ENCODE results near the gene JAZF1. TPM values are rescaled to one million over a fixed set of nuclear protein-coding genes. Genes with fewer than 3 reads are reported as not detected.

JAZF1 gene
- total RNA-seq, 1 experiment from 2014 or later = 3.4 TPM

GRCh38 chr7:27901028-27901760 is 279.4 kb downstream of the JAZF1 start:
- Histone ChIP-seq H3K9me3 (ENCODE audit: control insufficient read depth in 1 of 2, insufficient read depth in 1 of 2, low read depth in 1 of 2, low read length in 2 of 2) (no peaks in the 10 kb centered on the region), H3K27ac (ENCODE audit: low read depth, low read length) (no peak overlapping the region), H3K9me2 (ENCODE audit: insufficient read depth) (no peaks in the 10 kb centered on the region), H3K4me1 (ENCODE audit: control insufficient read depth in 1 of 2, insufficient read depth in 2 of 2, low read length in 2 of 2) (no peaks in the 10 kb centered on the region), H3K4me2 (ENCODE audit: low read length) (no peak overlapping the region), H3K79me2 (ENCODE audit: insufficient read depth, low read length) (no peaks in the 10 kb centered on the region), H4K20me1 (ENCODE audit: insufficient read depth) (no peaks in the 10 kb centered on the region), H2AFZ (ENCODE audit: low read depth, low read length, poor library complexity, severe bottlenecking) (no peak overlapping the region), H3K4me3 (replicated peaks in 1 of 2; ENCODE audit: low read depth in 1 of 2, low read length in 2 of 2) (no peak overlapping the region), H3K9ac (ENCODE audit: low read length) (no peak overlapping the region), H3K36me3 (ENCODE audit: control insufficient read depth in 1 of 2, insufficient read depth in 2 of 2, low read length in 2 of 2) (no peaks in the 10 kb centered on the region), H3K27me3 (ENCODE audit: insufficient read depth, low read length) (no peaks in the 10 kb centered on the region)
- intact Hi-C loops (cut with micrococcal nuclease) = no loop called here
- ChIA-PET CTCF (no interaction called here), POLR2A (no interaction called here), RAD21 (ENCODE audit: low non-redundant PET in 1 of 2, low total read pairs in 2 of 2, uncharacterized antibody in 2 of 2, unreplicated experiment in 2 of 2) (no interaction called here)
- no peak for TF ChIP-seq SRF (IDR thresholded peaks at IDR 0.05; ENCODE audit: low read depth)
- no peak for TF ChIP-seq EGR1 (IDR thresholded peaks at IDR 0.05; ENCODE audit: low read depth)
- TF ChIP-seq FOSL1 (IDR thresholded peaks at IDR 0.05; ENCODE audit: low read depth) = no peak
- no peak for TF ChIP-seq TCF7L2 (IDR thresholded peaks at IDR 0.05; ENCODE audit: borderline replicate concordance, extremely low read depth, insufficient read depth, insufficient read length)
- no peak for TF ChIP-seq EZH2phosphoT487 (IDR thresholded peaks at IDR 0.05; ENCODE audit: borderline replicate concordance)
- TF ChIP-seq CEBPB (IDR thresholded peaks at IDR 0.05; ENCODE audit: low read depth) = no peak
- TF ChIP-seq SP1 (IDR thresholded peaks at IDR 0.05; ENCODE audit: low read depth) = no peak
- no peak for TF ChIP-seq RAD21 (IDR thresholded peaks at IDR 0.05; ENCODE audit: low read depth)
- no peak for TF ChIP-seq ATF3 (IDR thresholded peaks at IDR 0.05)
- no peak for TF ChIP-seq JUND (IDR thresholded peaks at IDR 0.05)
- TF ChIP-seq ELF1 (IDR thresholded peaks at IDR 0.05; ENCODE audit: borderline replicate concordance, low read depth) = no peak
- TF ChIP-seq ZFX (IDR thresholded peaks at IDR 0.05) = no peak
- no peak for TF ChIP-seq POLR2A (IDR thresholded peaks at IDR 0.05; ENCODE audit: borderline replicate concordance, extremely low read depth, insufficient read depth, insufficient read length)
- no peak for TF ChIP-seq ZBTB33 (IDR thresholded peaks at IDR 0.05; ENCODE audit: extremely low read depth, insufficient replicate concordance, low read length)
- BruUV-seq (replicated peaks) = no TSS peak
- DNase-seq (ENCODE audit: low read depth, low spot score) (no peak), ATAC-seq (no peak)
